A673 (cell line): Measurements from ENCODE around the gene JUNB.

Source experiments
- CTCF ChIP-seq: fragments of 300-800, 200-600 bp; sonication (generic); conservative IDR thresholded peaks from 2 replicates; pipeline ENCODE4 v1.5.1; 2017; ENCODE audit warnings: low read depth, mild to moderate bottlenecking, antibody characterized with exemption, low read length, moderate library complexity, mixed read lengths
- EZH2 ChIP-seq: fragments of 200-600 bp; sonication (generic); IDR thresholded peaks from 2 replicates; pipeline ENCODE4 v1.6.1; 2017; ENCODE audit warnings: borderline replicate concordance, low read depth, mild to moderate bottlenecking, mixed read lengths, antibody characterized with exemption, low read length; ENCODE audit not compliant: poor library complexity, severe bottlenecking

DNA sequence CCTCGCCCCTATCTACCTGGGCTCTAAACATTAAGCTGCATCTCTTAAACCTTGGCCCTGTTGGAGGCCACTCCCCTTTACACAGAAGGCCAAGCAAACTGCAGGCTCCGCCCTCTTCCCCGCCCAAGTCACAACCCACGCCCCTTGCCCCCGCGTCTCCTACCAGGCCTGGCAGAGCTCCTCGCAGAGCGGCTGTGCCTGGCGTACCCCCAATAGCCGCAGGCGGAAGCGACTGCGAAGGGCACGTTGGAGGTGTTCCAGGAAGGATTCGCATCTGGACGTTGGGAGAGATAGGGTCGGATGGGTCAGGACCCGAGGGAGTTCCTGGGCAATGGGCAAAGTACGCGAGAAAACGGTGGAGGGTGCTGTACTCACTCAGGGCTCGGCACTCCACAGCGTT is 37.2 kb downstream of the JUNB start:
- no peak for TF ChIP-seq CTCF
- TF ChIP-seq EZH2 = no peak
